MG63 (cell line): ENCODE data around the gene SH2B3. TPM values are rescaled to one million over a fixed set of nuclear protein-coding genes. Genes with fewer than 3 reads are reported as not detected.
"Not testable (repeated sequence)": the region's sequence is repeated elsewhere in the genome, so short reads cannot be mapped to it uniquely, and the experiment has no call there.

ENCODE experiments used
- DNase-seq: peaks from one replicate; pipeline ENCODE4 v3.0.0-alpha.2; 2020
- H3K27me3 ChIP-seq: fragments of 250-450 bp; sonication (Bioruptor Pico); 2 replicates; pipeline ENCODE4 v1.5.1; 2020; ENCODE audit warnings: mild to moderate bottlenecking, moderate library complexity
- H3K36me3 ChIP-seq: fragments of 250-450 bp; sonication (Bioruptor Pico); 2 replicates; pipeline ENCODE4 v1.5.1; 2020; ENCODE audit warnings: mild to moderate bottlenecking, moderate library complexity
- H3K4me3 ChIP-seq: fragments of 250-450 bp; sonication (Bioruptor Pico); 2 replicates; pipeline ENCODE4 v1.5.1; 2020; ENCODE audit warnings: mild to moderate bottlenecking, moderate library complexity
- H3K9me3 ChIP-seq: fragments of 250-450 bp; sonication (Bioruptor Pico); 2 replicates; pipeline ENCODE4 v1.5.1; 2020; ENCODE audit warnings: mild to moderate bottlenecking, moderate library complexity
- total RNA-seq: library from RNA; depleted of rRNA; stranded (reverse); fragments of >200 nt; shearing (Covaris generic); gene quantifications from 2 replicates; pipeline ENCODE4 v1.2.3, GENCODE V29; 2014; ENCODE audit warnings: low replicate concordance

SH2B3 gene
- total RNA-seq, 1 experiment from 2014 or later = 12.8 TPM

GRCh38 chr12:111454716-111455447 lies 49.2 kb downstream of the SH2B3 start:
- no peak for DNase-seq
- Histone ChIP-seq H3K27me3 (no peaks in the 10 kb centered on the region), H3K9me3 (no peaks in the 10 kb centered on the region), H3K36me3 (peaks cover 82% of the 10 kb centered on the region), H3K4me3 (no peak overlapping the region)

- Histone ChIP-seq H3K27me3 (no peaks in the 10 kb centered on the region), H3K4me3 (no peak overlapping the region), H3K36me3 (peaks cover 78% of the 10 kb centered on the region), H3K9me3 (no peaks in the 10 kb centered on the region)
- no peak for DNase-seq
These were observed 50.0 kb downstream of the SH2B3 start for GRCh38 chr12:111455448-111456320.

GRCh38 chr12:111457071-111457470 lies 51.3 kb downstream of the SH2B3 start:
- Histone ChIP-seq H3K27me3 (no peaks in the 10 kb centered on the region), H3K36me3 (peaks cover 72% of the 10 kb centered on the region), H3K4me3 (no peak overlapping the region), H3K9me3 (no peaks in the 10 kb centered on the region)
- DNase-seq = no peak

- Histone ChIP-seq H3K9me3 (no peaks in the 10 kb centered on the region), H3K4me3 (no peak overlapping the region), H3K27me3 (no peaks in the 10 kb centered on the region), H3K36me3 (peaks cover 69% of the 10 kb centered on the region)
- no peak for DNase-seq
These were observed 51.9 kb downstream of the SH2B3 start for GRCh38 chr12:111457577-111457976.

GRCh38 chr12:111458546-111459172 lies 52.9 kb downstream of the SH2B3 start:
- Histone ChIP-seq H3K4me3 (no peak overlapping the region), H3K36me3 (peaks cover 69% of the 10 kb centered on the region), H3K27me3 (no peaks in the 10 kb centered on the region), H3K9me3 (no peaks in the 10 kb centered on the region)
- no peak for DNase-seq

- not testable (repeated sequence) for DNase-seq, H3K4me3 ChIP-seq, H3K27me3 ChIP-seq, H3K9me3 ChIP-seq
- peaks cover 68% of the 10 kb centered on the region for H3K36me3 ChIP-seq
These were observed 54.4 kb downstream of the SH2B3 start for GRCh38 chr12:111460111-111460510.

GRCh38 chr12:111462210-111462769 lies 56.6 kb downstream of the SH2B3 start:
- Histone ChIP-seq H3K36me3 (peaks cover 51% of the 10 kb centered on the region), H3K9me3 (no peaks in the 10 kb centered on the region), H3K27me3 (no peaks in the 10 kb centered on the region), H3K4me3 (no peak overlapping the region)
- no peak for DNase-seq

GRCh38 chr12:111467092-111467856 lies 61.6 kb downstream of the SH2B3 start:
- peak; percentile 20 for DNase-seq
- peaks cover 44% of the 10 kb centered on the region for H3K36me3 ChIP-seq
- no peaks in the 10 kb centered on the region for H3K9me3 ChIP-seq
- H3K27me3 ChIP-seq = no peaks in the 10 kb centered on the region
- H3K4me3 ChIP-seq = no peak overlapping the region

GRCh38 chr12:111467857-111468241 lies 62.1 kb downstream of the SH2B3 start:
- H3K9me3 ChIP-seq = no peaks in the 10 kb centered on the region
- H3K27me3 ChIP-seq = no peaks in the 10 kb centered on the region
- no peak overlapping the region for H3K4me3 ChIP-seq
- peaks cover 50% of the 10 kb centered on the region for H3K36me3 ChIP-seq
- no peak for DNase-seq

GRCh38 chr12:111469401-111469800 lies 63.7 kb downstream of the SH2B3 start:
- no peaks in the 10 kb centered on the region for H3K27me3 ChIP-seq
- H3K36me3 ChIP-seq = peaks cover 47% of the 10 kb centered on the region
- DNase-seq = no peak
- no peaks in the 10 kb centered on the region for H3K9me3 ChIP-seq
- H3K4me3 ChIP-seq = no peak overlapping the region

- DNase-seq = no peak
- Histone ChIP-seq H3K4me3 (no peak overlapping the region), H3K9me3 (no peaks in the 10 kb centered on the region), H3K27me3 (no peaks in the 10 kb centered on the region), H3K36me3 (peaks cover 55% of the 10 kb centered on the region)
These were observed 65.5 kb downstream of the SH2B3 start for GRCh38 chr12:111471236-111471635.

GRCh38 chr12:111482462-111482861 lies 76.7 kb downstream of the SH2B3 start:
- H3K4me3 ChIP-seq = no peak overlapping the region
- DNase-seq = no peak
- no peaks in the 10 kb centered on the region for H3K27me3 ChIP-seq
- peaks cover 73% of the 10 kb centered on the region for H3K36me3 ChIP-seq
- H3K9me3 ChIP-seq = no peaks in the 10 kb centered on the region

GRCh38 chr12:111488271-111488670 lies 82.5 kb downstream of the SH2B3 start:
- no peak overlapping the region for H3K4me3 ChIP-seq
- no peak for DNase-seq
- peaks cover 86% of the 10 kb centered on the region for H3K36me3 ChIP-seq
- no peaks in the 10 kb centered on the region for H3K27me3 ChIP-seq
- H3K9me3 ChIP-seq = no peaks in the 10 kb centered on the region

GRCh38 chr12:111488798-111489197 lies 83.1 kb downstream of the SH2B3 start:
- Histone ChIP-seq H3K27me3 (no peaks in the 10 kb centered on the region), H3K36me3 (peaks cover 84% of the 10 kb centered on the region), H3K4me3 (no peak overlapping the region), H3K9me3 (no peaks in the 10 kb centered on the region)
- no peak for DNase-seq

GRCh38 chr12:111492979-111493378 lies 87.3 kb downstream of the SH2B3 start:
- not testable (repeated sequence) for H3K27me3 ChIP-seq
- H3K36me3 ChIP-seq = peaks cover 67% of the 10 kb centered on the region

GRCh38 chr12:111494676-111495075 lies 89.0 kb downstream of the SH2B3 start:
- no peak for DNase-seq
- Histone ChIP-seq H3K4me3 (no peak overlapping the region), H3K36me3 (peaks cover 63% of the 10 kb centered on the region), H3K27me3 (no peaks in the 10 kb centered on the region), H3K9me3 (no peaks in the 10 kb centered on the region)

More at GRCh38 chr12:111492979-111493378, 87.3 kb downstream of the SH2B3 start:
- DNase-seq = peak; percentile 88
- not testable (repeated sequence) for H3K9me3 ChIP-seq, H3K4me3 ChIP-seq
